H9 (cell line): ENCODE results near the gene CLTCL1. TPM values are rescaled to one million over a fixed set of nuclear protein-coding genes. Genes with fewer than 3 reads are reported as not detected.

Source experiments
- DNase-seq: peaks from one replicate; pipeline ENCODE4 v3.0.0-alpha.2; 2017
- H2AFZ ChIP-seq: one replicate; pipeline ENCODE4 v1.6.1; 2013; ENCODE audit warnings: mild to moderate bottlenecking, low read length, control low read depth, moderate library complexity
- H2AK5ac ChIP-seq: 2 replicates; pipeline ENCODE4 v1.6.1; 2013; ENCODE audit warnings: low read length, control low read depth, mixed read lengths; ENCODE audit not compliant: insufficient read length
- H2BK120ac ChIP-seq: one replicate; pipeline ENCODE4 v1.6.1; 2013; ENCODE audit warnings: low read depth, mild to moderate bottlenecking, low read length, control low read depth, inconsistent platforms; ENCODE audit not compliant: poor library complexity, severe bottlenecking
- H2BK12ac ChIP-seq: 2 replicates; pipeline ENCODE4 v1.6.1; 2013; ENCODE audit warnings: low read length, control low read depth, mixed read lengths, low read depth; ENCODE audit not compliant: insufficient read length
- H2BK15ac ChIP-seq: 2 replicates; pipeline ENCODE4 v1.6.1; 2013; ENCODE audit warnings: low read depth, low read length, control low read depth
- H2BK20ac ChIP-seq: one replicate; pipeline ENCODE4 v1.6.1; 2013; ENCODE audit warnings: low read depth, mild to moderate bottlenecking, low read length, control low read depth, inconsistent platforms; ENCODE audit not compliant: poor library complexity, severe bottlenecking
- H2BK5ac ChIP-seq: 2 replicates; pipeline ENCODE4 v1.6.1; 2013; ENCODE audit warnings: low read length, control low read depth, mixed read lengths; ENCODE audit not compliant: insufficient read length
- H3K14ac ChIP-seq: 2 replicates; pipeline ENCODE4 v1.6.1; 2013; ENCODE audit warnings: low read length, control low read depth; ENCODE audit not compliant: insufficient read depth
- H3K18ac ChIP-seq: 2 replicates; pipeline ENCODE4 v1.6.1; 2013; ENCODE audit warnings: low read depth, mild to moderate bottlenecking, mixed read lengths, low read length, control low read depth; ENCODE audit not compliant: insufficient read length
- H3K23ac ChIP-seq: 2 replicates; pipeline ENCODE4 v1.6.1; 2013; ENCODE audit warnings: low read length, control low read depth, mixed read lengths, low read depth; ENCODE audit not compliant: insufficient read length
- H3K23me2 ChIP-seq: 2 replicates; pipeline ENCODE4 v1.6.1; 2013; ENCODE audit warnings: low read depth, mild to moderate bottlenecking, mixed read lengths, low read length, control low read depth; ENCODE audit not compliant: insufficient read length, poor library complexity, severe bottlenecking
- H3K27ac ChIP-seq: 2 replicates; pipeline ENCODE4 v1.5.1; 2013; ENCODE audit warnings: low read length, control low read depth, mixed read lengths, low read depth; ENCODE audit not compliant: insufficient read length
- H3K27me3 ChIP-seq: 2 replicates; pipeline ENCODE4 v1.6.1; 2013; ENCODE audit warnings: low read length, control low read depth, inconsistent platforms; ENCODE audit not compliant: insufficient read depth
- H3K4ac ChIP-seq: 2 replicates; pipeline ENCODE4 v1.6.1; 2013; ENCODE audit warnings: low read depth, mild to moderate bottlenecking, control low read depth, inconsistent platforms, low read length, moderate library complexity
- H3K4me1 ChIP-seq: 2 replicates; pipeline ENCODE4 v1.6.1; 2013; ENCODE audit warnings: low read length, control low read depth, inconsistent platforms; ENCODE audit not compliant: insufficient read depth
- H3K4me2 ChIP-seq: 2 replicates; pipeline ENCODE4 v1.6.1; 2013; ENCODE audit warnings: low read length, control low read depth, mixed read lengths; ENCODE audit not compliant: insufficient read length, insufficient read depth
- H3K56ac ChIP-seq: 2 replicates; pipeline ENCODE4 v1.6.1; 2013; ENCODE audit warnings: low read depth, mild to moderate bottlenecking, mixed read lengths, low read length, control low read depth; ENCODE audit not compliant: insufficient read length
- H3K79me1 ChIP-seq: 2 replicates; pipeline ENCODE4 v1.6.1; 2013; ENCODE audit warnings: low read depth, mild to moderate bottlenecking, moderate library complexity, low read length, control low read depth, inconsistent platforms; ENCODE audit not compliant: insufficient read depth, poor library complexity, severe bottlenecking
- H3K79me2 ChIP-seq: 2 replicates; pipeline ENCODE4 v1.6.1; 2013; ENCODE audit warnings: low read length, control low read depth, inconsistent platforms; ENCODE audit not compliant: insufficient read depth
- H3K9ac ChIP-seq: 2 replicates; pipeline ENCODE4 v1.6.1; 2013; ENCODE audit warnings: low read length, control low read depth, mixed read lengths; ENCODE audit not compliant: insufficient read length; ENCODE audit errors: extremely low read depth
- H3K9me3 ChIP-seq: one replicate; pipeline ENCODE4 v1.6.1; 2013; ENCODE audit warnings: low read depth, low read length, inconsistent platforms; ENCODE audit not compliant: control insufficient read depth
- H3T11ph ChIP-seq: one replicate; pipeline ENCODE4 v1.6.1; 2013; ENCODE audit warnings: mild to moderate bottlenecking, low read length, control low read depth, inconsistent platforms
- H4K20me1 ChIP-seq: one replicate; pipeline ENCODE4 v1.6.1; 2013; ENCODE audit not compliant: control insufficient read depth, insufficient read length, insufficient read depth
- H4K5ac ChIP-seq: 2 replicates; pipeline ENCODE4 v1.6.1; 2013; ENCODE audit warnings: low read depth, mild to moderate bottlenecking, mixed read lengths, low read length, control low read depth; ENCODE audit not compliant: insufficient read length
- H4K8ac ChIP-seq: replicated peaks from 2 replicates; pipeline ENCODE4 v1.6.1; 2013; ENCODE audit warnings: low read length, control low read depth, mixed read lengths, low read depth; ENCODE audit not compliant: insufficient read length
- H4K91ac ChIP-seq: 2 replicates; pipeline ENCODE4 v1.6.1; 2013; ENCODE audit warnings: low read depth, mild to moderate bottlenecking, moderate library complexity, mixed read lengths, low read length, control low read depth; ENCODE audit not compliant: insufficient read length
- H3K27ac Mint-ChIP-seq, 3 experiments: 2 replicates in 2 of 3; 3 replicates in 1 of 3; pipeline ENCODE4 v1.8.0; 2020 to 2021; ENCODE audit warnings: mixed read lengths in 3 of 3, mild to moderate bottlenecking in 1 of 3, moderate library complexity in 1 of 3
- H3K27me3 Mint-ChIP-seq: 2 replicates; pipeline ENCODE4 v1.8.0; 2021; ENCODE audit warnings: low read depth, mild to moderate bottlenecking, moderate library complexity, mixed read lengths
- H3K36me3 Mint-ChIP-seq, 3 experiments: 2 replicates in 2 of 3; 3 replicates in 1 of 3; pipeline ENCODE4 v1.8.0; 2020 to 2021; ENCODE audit warnings: low read depth in 3 of 3, mixed read lengths in 3 of 3; ENCODE audit not compliant: insufficient read depth in 1 of 3
- H3K4me1 Mint-ChIP-seq, 2 experiments: 2 replicates each; pipeline ENCODE4 v1.8.0; 2020; ENCODE audit warnings: mixed read lengths in 2 of 2
- H3K4me3 Mint-ChIP-seq, 2 experiments: 2 replicates in 1 of 2; 3 replicates in 1 of 2; pipeline ENCODE4 v1.8.0; 2020 to 2021; ENCODE audit warnings: mild to moderate bottlenecking in 2 of 2, mixed read lengths in 2 of 2, moderate library complexity in 1 of 2
- H3K9me3 Mint-ChIP-seq, 2 experiments: 2 replicates in 1 of 2; 3 replicates in 1 of 2; pipeline ENCODE4 v1.8.0; 2020; ENCODE audit warnings: mild to moderate bottlenecking in 2 of 2, mixed read lengths in 2 of 2, moderate library complexity in 1 of 2
- WGBS: extraction: QIAGEN DNeasy Blood & Tissue Kit; methylation state at CpG from one replicate; pipeline ENCODE4 v1.1.7; 2013; ENCODE audit warnings: missing lambda C conversion rate, low lambda C conversion rate, mixed read lengths; ENCODE audit not compliant: insufficient read length; ENCODE audit errors: extremely low coverage; 5-methylcytosine and 5-hydroxymethylcytosine counted together
- total RNA-seq: library from RNA; stranded (reverse); gene quantifications from 2 replicates; pipeline ENCODE4 v1.2.1, GENCODE V29; 2021
- TF ChIP-seq, protein P1 (sequence below): fragments of 200-600 bp; sonication (generic); conservative IDR thresholded peaks from 3 replicates; pipeline ENCODE4 v1.8.0; 2021; ENCODE audit warnings: antibody characterized with exemption, mild to moderate bottlenecking

Gene CLTCL1
- total RNA-seq, 1 experiment from 2014 or later = 11.1 TPM

DNA sequence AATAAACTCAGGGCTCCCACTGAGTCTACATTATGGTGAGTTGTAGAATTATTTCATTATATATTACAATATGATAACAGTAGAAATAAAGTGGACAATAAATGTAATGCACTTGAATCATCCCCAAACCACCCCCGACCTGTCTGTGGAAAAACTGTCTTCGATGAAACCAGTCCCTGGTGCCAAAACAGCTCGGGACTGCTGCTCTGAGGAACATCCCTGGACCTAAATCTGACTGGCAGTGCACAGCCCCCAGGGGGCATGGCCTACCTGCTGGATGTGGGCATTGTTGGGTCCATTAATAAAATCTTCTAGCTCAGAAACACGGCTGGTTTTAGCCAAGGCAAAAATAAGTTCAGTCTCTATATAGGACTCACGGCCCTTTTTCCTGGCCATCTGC lies 83.6 kb downstream of the CLTCL1 start:
- H4K20me1 ChIP-seq = no peaks in the 10 kb centered on the region
- no peaks in the 10 kb centered on the region for H3K79me1 ChIP-seq
- no peaks in the 10 kb centered on the region for H3K9me3 Mint-ChIP-seq
- no peak overlapping the region for H2BK12ac ChIP-seq
- peaks cover 7 to 21% (median 18%) of the 10 kb centered on the region in 3 experiments for H3K36me3 Mint-ChIP-seq
- no peaks in the 10 kb centered on the region for H3K79me2 ChIP-seq
- H3K4me1 Mint-ChIP-seq = peaks cover 11 to 13% of the 10 kb centered on the region in 2 experiments
- H3K4ac ChIP-seq = no peak overlapping the region
- no peak overlapping the region for H3K4me2 ChIP-seq
- no peaks in the 10 kb centered on the region for H3K4me1 ChIP-seq
- H2AK5ac ChIP-seq = no peak overlapping the region
- H3K27ac ChIP-seq = no peak overlapping the region
- no peak overlapping the region for H3K27ac Mint-ChIP-seq
- H2BK15ac ChIP-seq = no peak overlapping the region
- no peak overlapping the region for H4K5ac ChIP-seq
- H3K4me3 Mint-ChIP-seq = no peak overlapping the region
- no peak overlapping the region for H4K8ac ChIP-seq
- no peak overlapping the region for H2AFZ ChIP-seq
- H3K27me3 ChIP-seq = no peaks in the 10 kb centered on the region
- H3K18ac ChIP-seq = no peak overlapping the region
- H3K9me3 ChIP-seq = no peaks in the 10 kb centered on the region
- peaks cover 1% of the 10 kb centered on the region; the same call in 1 of the 2 replicates for H3K27me3 Mint-ChIP-seq
- no peaks in the 10 kb centered on the region for H3K23me2 ChIP-seq
- H2BK20ac ChIP-seq = no peak overlapping the region
- no peak overlapping the region for H3K14ac ChIP-seq
- H4K91ac ChIP-seq = no peak overlapping the region
- no peak overlapping the region for H2BK5ac ChIP-seq
- no peak overlapping the region for H2BK120ac ChIP-seq
- H3T11ph ChIP-seq = no peak overlapping the region
- no peak for DNase-seq
- H3K56ac ChIP-seq = no peak overlapping the region
- TF ChIP-seq, protein P1, sequence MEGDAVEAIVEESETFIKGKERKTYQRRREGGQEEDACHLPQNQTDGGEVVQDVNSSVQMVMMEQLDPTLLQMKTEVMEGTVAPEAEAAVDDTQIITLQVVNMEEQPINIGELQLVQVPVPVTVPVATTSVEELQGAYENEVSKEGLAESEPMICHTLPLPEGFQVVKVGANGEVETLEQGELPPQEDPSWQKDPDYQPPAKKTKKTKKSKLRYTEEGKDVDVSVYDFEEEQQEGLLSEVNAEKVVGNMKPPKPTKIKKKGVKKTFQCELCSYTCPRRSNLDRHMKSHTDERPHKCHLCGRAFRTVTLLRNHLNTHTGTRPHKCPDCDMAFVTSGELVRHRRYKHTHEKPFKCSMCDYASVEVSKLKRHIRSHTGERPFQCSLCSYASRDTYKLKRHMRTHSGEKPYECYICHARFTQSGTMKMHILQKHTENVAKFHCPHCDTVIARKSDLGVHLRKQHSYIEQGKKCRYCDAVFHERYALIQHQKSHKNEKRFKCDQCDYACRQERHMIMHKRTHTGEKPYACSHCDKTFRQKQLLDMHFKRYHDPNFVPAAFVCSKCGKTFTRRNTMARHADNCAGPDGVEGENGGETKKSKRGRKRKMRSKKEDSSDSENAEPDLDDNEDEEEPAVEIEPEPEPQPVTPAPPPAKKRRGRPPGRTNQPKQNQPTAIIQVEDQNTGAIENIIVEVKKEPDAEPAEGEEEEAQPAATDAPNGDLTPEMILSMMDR = no peak
- H3K9ac ChIP-seq = no peak overlapping the region
- no CpG with 5 or more reads among the region's 5 CpGs for WGBS
- no peak overlapping the region for H3K23ac ChIP-seq
